HG03457 (cell line): ENCODE results near the gene OR3A3.

Experiments
- ATAC-seq: cut with Tn5 transposase; IDR thresholded peaks from one replicate; pipeline ENCODE4 v1.9.1; 2021; ENCODE audit warnings: moderate number of reproducible peaks; ENCODE audit not compliant: unreplicated experiment

OR3A3 gene

DNA sequence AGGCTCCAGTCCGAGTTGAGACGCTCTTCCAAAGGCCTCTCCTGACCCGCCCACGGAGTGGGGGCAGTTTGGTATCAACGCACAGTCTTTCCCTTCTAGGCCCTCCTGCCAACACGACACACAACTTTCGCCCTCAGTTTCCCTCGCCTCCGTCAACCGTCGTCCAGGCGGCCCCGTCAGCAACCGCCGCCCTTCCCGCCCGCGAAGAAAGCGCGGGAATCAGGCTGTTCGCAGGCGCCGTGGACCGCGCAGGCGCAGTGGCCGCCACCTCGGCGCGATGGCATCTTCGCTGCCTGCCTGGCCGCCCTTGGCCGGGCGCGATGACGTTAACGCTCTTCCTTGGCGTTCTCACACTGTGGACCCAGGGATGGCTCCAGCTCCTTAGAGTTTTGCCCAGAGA lies 60.4 kb downstream of the OR3A3 start, which contains the start of gene SPATA22:
TSS of gene SPATA22 (minus strand) at position 221 of the 400 bp plus-strand sequence. CDS start 2,494 bp downstream, outside the sequence.
- ATAC-seq, result no peak

DNA sequence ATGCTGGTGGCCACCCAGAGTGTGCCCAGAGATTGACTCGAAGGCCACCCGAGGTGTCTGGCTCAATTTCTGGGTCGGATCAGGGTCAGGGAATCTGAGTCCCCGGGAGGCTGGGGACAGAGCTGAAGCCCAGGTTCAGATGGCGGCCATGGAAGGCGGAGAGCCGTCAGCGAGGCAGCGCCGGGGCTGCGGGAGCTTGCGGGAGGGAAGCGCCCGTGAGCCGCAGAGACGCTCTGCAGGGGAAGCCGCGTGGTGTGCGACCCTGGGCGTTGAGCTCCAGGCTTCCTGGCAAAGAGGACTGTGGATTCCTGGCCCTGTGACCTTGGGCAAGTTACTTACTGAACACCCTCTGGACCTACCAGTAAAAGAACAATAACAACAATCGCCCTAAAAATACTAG lies 61.0 kb downstream of the OR3A3 start:
- ATAC-seq, result no peak
